HG02571 (cell line): Measurements from ENCODE around the gene PER1.

Source experiments
- ATAC-seq: cut with Tn5 transposase; IDR thresholded peaks from one replicate; pipeline ENCODE4 v1.9.1; 2021; ENCODE audit warnings: mild to moderate bottlenecking, moderate library complexity; ENCODE audit not compliant: unreplicated experiment

PER1 gene

DNA sequence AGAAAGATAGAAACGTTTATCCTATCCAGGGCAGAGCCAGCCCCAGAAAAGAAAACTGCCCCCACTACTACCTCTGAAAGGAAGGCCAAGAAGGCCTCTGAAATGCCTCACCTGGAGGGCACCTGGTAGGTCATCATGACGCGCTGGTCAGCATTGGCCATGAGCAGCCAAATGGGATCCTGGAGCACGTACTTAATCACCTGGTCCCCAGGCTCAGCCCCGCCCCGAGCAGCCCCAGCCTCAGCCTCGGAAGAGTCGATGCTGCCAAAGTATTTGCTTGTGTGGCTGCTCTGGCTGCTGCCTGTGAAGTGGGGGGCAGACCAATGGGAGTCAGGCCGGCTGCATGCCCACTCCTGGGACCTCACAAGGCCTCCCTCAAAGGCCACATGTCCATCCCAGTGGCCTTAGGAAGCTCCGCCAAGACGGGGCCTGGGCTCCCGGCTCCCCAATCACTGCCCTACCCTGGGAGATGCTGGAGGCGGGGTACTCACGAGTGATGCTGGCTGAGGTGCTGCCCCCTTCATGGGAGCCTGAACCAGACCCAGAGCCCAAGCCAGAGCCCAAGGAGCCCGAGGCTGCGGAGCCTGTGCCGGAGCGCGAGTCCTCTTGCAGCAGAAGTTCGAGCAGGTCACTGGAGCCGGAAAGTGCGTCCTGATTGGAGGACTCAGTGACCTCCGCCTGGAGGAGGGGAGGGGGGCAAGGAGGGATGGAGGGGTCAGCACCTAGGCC is 9.9 kb downstream of the PER1 start:
- ATAC-seq, result no peak

DNA sequence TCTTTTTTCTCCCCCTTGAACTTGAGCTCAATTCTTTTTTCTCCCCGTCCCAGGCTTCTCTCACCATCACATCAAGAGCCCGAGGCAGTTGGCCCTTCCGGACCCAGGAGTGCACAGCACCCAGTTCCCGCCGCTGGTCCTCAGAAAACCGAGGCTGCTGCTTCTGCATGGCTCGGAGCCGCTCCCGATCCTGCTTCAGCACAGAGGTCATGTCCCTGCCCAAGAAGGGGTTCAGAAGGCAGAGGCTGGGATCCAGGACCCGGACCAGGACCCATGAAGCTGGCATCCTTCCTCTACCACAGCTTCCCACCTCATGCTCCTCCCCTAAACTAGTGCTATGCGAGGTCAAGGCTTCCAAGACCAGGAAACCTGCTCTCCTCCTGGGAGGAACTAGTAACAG is 10.5 kb downstream of the PER1 start:
- no peak for ATAC-seq

DNA sequence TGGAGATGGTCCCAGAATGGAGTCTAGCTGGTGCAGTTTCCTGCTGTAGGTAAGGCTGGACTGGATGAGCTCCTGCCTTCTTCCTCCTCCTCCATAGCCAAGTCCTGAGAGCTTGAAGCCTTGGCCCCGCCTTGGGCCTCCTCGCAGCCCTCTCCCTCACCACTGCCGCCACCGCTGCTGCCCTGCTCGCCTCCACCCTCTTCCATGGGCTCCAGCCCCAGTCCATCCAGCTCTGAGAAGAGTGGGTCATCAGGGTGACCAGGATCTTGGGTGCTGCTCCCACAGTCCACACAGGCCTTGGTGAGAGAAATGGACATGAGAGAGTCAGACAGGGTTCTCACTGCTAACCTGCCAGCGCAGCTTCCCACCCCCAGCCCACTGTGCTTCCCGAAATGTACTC is 11.2 kb downstream of the PER1 start:
- ATAC-seq, result no peak

DNA sequence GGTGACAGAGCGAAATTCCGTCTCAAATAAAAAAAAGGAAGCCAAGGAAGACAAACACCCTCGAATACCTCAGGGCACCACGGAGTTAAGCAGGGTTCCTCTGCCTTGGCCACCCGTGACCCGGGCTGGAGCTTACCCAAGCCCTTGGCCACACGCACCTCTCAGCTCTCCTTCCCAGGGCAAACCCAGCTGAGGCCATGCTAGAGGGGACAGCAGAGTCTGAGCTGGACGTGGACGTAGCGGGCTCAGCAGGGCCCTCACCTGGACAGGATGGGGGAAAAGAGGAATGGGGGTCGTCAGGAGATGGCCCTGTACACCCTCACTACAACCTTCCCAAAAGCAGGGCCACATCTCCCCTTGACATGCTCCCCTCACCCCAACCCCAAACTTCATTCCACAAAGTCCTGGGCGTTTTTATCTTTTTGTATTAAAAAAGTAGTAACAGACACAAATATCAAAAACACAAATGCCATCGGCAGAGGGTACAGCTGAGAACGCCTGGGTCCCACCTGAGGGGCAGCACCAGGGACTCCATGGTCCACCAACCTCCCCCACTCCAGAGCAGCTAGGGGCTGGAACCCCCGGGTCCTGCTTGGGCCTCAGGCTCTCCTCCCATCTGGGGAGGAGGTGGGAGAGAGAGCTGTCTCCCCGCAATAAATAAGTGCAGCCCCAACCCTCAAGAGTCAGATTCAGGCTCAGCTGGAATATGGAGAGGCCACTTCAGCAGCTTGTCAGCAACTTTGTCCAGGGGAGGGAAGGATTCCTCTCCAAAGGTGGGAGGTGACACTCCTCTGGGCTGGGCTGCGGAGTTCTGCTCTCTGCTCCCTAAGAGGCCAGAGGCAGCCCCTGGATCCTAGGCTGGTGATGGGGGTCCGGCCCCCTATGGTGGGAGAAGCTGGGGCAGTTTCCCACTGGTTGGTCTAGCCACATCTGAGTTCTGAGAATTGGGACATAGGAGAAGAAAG is 11.9 kb downstream of the PER1 start:
- no peak for ATAC-seq

DNA sequence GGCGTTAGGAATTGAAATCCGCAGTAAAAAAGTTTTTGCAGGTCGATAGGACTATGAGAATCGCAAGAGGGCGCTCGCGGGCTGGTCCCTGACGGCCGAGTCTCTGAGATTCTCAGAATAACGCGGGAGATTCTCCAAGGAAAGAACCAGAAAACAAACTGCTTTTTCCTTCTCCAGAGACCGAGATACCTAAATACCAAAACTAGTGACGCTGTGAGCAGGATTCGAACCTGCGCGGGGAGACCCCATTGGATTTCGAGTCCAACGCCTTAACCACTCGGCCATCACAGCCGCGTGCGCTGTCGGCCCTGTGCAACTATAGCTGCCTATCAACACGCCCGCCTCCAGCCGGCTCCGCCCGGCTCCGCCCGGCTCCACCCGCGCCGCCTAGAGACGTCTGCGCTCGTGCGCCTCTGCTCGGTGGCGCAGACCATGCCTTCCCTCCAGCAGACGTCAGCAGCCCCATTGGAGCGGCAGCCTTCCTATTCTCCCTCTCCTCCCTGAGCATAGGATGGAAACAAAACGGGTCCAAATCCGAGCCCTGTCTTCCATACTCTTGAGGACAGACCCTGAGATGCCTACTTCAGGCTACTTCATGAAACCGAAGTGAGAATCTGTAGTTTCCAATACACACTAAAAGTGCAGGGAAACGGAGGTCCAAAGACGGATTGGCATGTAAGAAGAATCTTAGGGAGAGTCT is 13.4 kb downstream of the PER1 start:
- ATAC-seq, result peak; percentile 82

DNA sequence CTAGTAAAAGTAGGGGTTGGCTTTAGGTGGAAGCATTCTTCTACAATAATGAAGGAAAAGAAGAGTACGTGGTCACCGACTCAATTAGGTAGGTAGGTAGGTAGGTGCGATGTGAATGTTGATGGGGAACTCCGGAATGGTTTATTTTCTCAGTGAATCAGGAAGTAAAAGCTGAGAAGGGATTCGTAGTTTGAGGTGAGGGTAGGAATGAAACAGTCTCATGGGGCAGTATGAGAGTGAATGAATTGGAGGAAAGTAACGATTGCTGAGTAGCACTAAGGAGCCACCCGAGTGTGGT is 13.9 kb downstream of the PER1 start:
- no peak for ATAC-seq

DNA sequence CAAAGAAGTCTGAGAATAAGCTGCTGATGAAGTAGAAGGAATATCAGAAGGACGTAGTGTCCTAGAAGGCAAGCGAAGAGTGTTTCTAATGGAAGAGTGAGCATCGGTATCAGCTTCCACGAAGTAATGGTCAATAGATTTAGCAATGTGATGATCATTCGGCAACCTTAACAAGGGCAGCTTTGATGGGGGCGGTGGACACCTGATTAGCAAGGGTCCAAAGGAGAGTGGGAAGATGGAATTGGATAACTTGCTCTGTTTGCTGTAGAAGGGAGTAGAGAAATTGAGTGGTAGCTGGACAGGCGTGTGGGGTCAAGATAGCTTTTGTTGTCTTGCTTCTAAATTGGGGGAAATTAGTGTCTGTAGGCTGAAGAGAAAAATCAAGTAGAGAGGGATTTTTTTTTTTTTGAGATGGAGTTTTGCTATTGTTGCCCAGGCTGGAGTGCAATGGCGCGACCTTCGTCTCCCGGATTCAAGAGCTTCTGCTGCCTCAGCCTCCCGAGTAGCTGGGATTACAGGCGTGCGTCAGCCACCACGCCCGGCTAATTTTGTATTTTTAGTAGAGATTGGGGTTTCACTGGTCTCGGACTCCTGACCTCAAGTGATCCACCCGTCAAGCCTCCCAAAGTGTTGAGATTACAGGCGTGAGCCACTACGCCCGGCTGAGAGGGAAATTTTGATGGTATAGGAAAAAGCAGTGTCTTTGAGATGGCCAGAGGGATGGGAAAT is 14.4 kb downstream of the PER1 start:
- ATAC-seq, result no peak

DNA sequence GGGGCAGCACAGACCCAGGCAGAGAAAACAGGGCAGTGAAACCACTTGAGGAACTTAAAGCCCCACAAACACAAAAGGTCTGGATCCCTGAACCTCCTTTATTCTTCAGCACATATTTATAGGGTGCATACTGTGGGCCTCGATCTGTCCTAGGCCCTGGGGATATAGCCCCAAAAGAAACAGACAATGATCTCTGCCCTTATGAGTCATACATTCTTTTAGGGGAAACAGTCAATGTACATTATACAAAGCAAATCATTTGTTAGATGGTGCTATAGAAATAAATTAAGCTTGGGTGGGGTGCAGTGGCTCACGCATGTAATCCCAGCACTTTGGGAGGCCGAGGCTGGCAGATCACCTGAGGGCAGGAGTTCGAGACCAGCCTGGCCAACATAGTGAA is 18.3 kb downstream of the PER1 start:
- ATAC-seq, result no peak

DNA sequence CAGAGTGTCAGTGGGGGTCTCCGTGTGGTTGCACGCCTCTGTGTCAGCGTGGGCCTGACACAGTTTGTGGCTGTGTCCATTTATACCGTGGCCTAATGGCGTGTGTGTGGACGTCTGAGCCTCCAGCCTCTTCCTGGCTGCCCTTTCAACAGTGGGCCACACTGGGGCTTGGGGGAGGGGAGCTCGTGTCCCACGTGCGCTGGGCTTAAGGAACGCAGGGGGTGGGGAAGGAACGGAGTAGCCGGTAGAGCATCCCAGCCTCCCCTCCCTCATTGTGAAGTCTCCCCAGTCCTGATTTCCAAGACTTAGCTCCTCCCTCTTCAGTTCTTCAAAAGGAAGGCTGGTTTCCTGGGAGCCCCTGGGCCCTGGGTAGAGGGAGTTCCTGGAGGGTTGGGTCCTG is 18.8 kb downstream of the PER1 start:
- ATAC-seq, result no peak

DNA sequence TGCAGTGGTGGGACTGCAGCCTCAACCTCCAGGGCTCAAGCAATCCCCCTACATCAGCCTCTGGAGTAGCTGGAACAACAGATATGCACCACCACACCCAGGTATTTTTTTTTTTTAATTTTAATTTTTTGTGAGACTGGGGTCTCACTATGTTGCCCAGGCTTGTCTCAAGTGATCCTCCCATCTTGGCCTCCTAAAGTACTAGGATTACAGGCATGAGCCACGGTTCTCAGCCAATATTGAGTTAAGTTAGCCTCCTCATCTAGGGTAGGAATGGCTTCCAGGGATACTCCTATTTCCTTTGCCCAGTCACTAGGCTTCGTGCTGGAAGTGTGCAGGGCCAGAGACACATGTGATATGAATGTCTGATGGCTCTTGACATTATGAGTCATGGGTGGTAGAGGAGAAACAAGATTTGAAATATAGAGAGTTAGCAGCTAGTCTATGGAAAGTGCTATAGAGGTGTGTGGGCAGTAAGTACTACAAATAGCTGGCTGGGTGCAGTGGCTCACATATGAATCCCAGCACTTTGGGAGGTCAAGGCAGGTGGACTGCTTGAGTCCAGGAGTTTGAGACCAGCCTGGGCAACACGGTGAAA is 20.3 kb downstream of the PER1 start:
- ATAC-seq, result no peak

DNA sequence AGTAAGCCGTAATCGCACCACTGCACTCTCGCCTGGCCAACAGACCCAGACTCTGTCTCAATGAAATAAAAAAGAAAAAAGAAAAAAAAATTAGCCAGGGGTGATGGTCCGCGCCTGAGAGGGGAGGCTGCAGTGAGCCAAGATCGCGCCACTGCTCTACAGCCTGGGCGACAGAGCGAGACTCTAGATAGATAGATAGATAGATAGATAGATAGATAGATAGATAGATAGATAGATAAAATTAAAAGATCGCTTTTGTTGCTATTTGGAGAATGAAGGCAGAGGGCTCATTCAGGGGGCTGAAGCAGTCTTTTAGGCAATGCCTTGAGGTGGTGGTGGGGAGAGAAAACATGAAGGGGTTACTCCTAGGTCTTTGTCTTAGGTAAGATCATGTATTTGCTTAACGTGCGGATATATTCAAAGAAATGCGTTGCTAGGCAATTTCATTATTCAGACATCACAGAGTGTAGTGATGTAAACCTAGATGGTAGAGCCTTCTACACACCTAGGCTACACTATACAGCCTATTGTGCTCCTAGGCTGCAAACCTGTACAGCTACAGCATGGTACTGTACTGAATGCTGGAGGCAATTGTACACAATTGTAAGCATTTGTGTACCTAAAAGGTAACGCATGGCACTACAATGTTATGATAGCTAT is 23.9 kb downstream of the PER1 start:
- no peak for ATAC-seq

DNA sequence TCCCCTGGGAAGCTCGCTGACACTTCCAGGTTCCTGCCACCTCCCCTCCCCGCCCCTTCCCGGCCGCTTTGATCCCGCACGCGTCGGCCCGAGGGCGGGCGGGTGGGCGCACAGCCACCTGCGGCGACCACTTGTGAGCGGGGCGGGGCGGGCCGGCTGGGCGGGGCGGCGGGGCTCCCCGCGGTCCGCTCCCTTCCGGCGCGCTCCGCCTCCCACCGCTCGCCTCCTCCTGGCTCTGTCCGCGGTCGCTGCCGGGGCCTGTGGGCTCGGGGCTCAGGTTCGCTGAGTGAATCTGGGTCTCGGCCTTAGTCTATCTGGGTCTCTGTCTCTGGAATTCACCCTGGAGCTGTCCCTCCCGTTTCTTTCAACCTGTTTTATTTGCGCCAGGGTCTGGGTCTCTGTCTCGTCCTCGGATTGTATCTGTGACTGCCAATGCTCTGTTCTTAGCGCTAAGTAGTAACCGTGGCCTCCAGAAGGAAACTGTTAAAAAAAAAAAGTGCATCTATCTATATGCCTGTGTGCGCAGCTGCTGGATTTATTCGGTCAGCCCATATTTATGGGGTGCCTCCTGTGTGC is 25.6 kb downstream of the PER1 start:
- no peak for ATAC-seq

DNA sequence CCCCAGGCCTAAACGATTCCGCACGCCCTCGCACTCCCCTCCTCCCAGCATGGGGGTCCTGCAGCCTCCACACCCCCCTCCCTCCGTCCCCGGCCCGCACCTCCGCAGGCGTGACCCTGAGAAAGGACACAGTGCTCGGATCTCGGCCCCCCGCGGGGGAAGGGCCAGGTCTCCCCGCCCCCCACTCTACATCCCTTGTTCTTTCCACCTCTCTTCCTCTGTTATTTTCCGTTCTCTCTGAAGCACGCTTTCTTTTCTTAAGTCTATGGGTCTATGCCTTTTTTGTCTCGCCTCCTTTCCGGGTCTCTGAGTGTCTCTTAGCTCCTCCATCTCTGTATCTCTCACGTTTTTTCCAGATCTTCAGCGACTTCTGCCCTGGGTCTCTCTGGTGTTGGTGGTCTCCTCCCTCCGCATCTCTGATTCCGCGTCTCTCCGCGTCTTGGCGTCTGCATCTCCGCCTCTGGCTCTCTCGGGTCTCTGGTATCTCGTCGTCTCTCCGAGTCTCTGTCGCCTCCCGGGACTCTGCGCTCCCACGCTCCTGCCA is 26.2 kb downstream of the PER1 start:
- no peak for ATAC-seq

DNA sequence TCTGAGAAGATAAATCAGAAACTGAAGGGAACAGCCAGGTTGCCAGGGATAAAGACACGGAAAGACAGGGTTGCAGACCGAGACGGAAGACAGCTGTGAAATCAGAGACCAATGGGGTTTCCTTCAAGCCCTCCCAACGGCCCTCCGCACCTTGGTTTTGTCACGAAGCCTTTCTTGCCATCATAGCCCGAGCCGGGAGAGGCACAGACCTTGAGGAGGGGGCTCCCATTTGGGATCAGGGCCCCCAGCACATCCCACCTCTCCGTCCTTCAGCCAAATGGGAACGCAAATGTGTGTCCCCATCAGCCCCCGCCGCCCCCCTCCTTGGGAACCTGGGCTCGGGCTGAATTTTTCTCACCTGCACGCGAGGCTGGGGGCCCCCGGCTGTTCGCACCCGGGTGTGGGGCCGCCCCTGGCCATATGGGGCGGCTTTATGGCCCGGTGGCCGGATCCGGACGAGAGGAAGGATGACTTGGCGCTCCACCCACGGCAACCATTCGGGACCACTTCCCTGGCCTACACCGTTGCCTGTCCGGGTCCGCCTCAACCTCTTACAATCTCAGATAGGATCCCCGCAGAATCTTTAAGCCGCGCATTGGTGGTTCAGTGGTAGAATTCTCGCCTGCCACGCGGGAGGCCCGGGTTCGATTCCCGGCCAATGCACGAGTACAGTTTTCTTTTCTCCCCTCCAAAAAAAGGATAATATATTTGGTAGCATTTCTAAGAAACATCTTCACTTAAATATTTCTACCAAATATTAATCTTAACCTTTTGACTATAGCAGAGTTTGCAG is 26.9 kb downstream of the PER1 start:
- no peak for ATAC-seq

DNA sequence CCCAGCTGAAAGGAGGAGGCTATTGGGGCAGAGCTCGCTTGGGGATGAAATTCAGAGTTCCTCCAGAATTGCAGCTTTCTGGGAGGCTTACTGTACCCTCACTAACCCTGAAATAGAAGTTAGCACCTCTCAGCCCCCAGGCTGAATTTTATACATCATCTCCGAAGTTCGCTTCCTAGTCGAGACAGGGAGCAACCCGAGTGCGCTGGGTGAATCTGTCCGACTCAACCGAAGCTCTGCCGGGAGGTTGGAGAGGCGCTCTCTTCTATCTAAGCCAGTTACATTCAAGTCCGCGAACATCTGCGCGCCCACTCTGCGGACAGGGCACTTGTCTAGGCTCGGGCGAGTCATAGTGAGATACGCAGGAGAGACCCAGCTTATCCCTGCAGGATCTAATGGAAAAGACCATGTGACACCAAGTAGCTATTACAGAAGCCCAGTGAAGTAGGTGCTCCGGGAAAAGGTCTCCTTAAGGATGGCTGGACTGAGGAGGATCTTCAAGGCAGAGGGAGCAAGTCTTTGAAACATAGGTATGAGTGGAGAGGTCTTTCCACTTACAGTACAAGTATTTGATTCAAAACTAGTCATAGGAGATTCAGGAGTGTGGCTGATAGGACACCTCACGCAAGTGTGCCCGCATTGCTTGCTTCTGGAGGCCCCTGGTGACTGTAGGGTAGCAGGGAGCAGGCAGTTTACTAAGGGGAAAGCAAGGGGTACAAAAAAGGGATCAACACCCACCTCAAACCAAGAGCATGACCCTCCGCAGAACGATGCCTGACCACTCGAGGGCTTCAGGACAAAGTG is 27.7 kb downstream of the PER1 start:
- ATAC-seq, result no peak

DNA sequence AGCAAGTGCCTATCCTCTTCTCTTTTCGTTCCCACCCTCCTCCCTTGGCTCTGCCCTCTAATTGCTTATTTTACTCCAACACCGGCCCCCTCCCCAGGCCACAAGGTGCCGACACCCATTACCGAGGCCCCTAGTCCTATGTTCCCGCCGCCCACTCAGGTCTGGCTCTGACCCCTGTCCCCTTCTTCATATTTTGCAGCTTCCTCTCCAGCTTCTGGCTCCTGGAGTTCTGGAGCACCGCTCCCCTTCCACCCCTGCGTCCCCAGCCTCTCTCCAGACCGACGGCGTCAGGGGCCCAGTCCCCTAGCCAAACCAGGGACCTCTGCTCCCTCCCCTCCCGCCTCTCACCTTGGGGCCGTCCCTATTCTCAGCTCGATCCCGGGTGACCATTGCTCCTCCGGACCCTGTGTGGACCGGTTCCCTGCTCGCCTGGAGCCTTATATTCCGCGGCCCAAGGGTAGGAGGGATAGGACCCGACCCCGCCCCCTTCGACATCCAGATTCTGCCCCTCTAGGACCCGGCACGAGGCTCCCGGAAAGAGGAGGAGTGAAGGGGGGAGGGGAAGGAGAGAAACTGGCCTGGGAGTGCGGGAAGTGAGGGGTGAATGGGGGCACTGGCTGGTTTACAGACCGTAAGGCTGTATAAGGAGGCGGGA is 28.4 kb downstream of the PER1 start, which contains the start of gene HES7:
HES7 (minus strand) TSS at position 412 of the 655 bp plus-strand sequence; CDS start at position 390, 22 bp downstream.
- no peak for ATAC-seq
